A549 (cell line): ENCODE data around the gene SCARF1. TPM values are rescaled to one million over a fixed set of nuclear protein-coding genes. Genes with fewer than 3 reads are reported as not detected.
A peak's percentile ranks its signal among the peaks of the same experiment; 100 is the strongest.

Experiments
- ATAC-seq, 2 experiments: fragments of 200-7000 bp in 1 of 2; fragments of >200 bp in 1 of 2; cut with Nextera tagmentation in 1 of 2; cut with Tn5 transposase in 1 of 2; 3 replicates each; pipeline versions ENCODE4 v1.8.0 to v1.9.1; 2018 to 2020; ENCODE audit warnings: mild to moderate bottlenecking in 1 of 2, moderate library complexity in 1 of 2
- CTCF ChIA-PET: fragments of 300-600 bp; sonication (Branson Sonifier 250); formaldehyde crosslinking; extraction: SDS; loops from one replicate; lab custom pipeline; 2021; ENCODE audit warnings: antibody characterized with exemption, inconsistent platforms; lab: Yijun Ruan, JAX
- POLR2A ChIA-PET: fragments of 350-600 bp; formaldehyde crosslinking; extraction: SDS; loops from one replicate; lab custom pipeline; 2021; ENCODE audit warnings: antibody characterized with exemption, inconsistent platforms; lab: Yijun Ruan, JAX
- DNase-seq, 2 experiments: peaks; one replicate each; pipeline versions ENCODE4 v3.0.0 to v3.0.0-alpha.2; 2011 to 2016; ENCODE audit warnings: low read depth in 1 of 2, low spot score in 1 of 2
- FAIRE-seq: peaks from 2 replicates; lab custom pipeline; 2011; peaks lifted over from hg19 to GRCh38; lab: Jason Lieb, UNC
- H3K27ac ChIP-seq, 2 experiments: fragments of >200 bp; sonication (Bioruptor Twin); formaldehyde crosslinking; 3 replicates each; pipeline ENCODE4 v1.5.1; 2016 to 2017
- H3K4me1 ChIP-seq: fragments of >200 bp; sonication (Bioruptor Twin); formaldehyde crosslinking; 3 replicates; pipeline ENCODE4 v1.6.1; 2016
- H3K4me2 ChIP-seq: fragments of >200 bp; sonication (Bioruptor Twin); formaldehyde crosslinking; 3 replicates; pipeline ENCODE4 v1.6.1; 2016
- H3K4me3 ChIP-seq: fragments of >200 bp; sonication (Bioruptor Twin); formaldehyde crosslinking; 3 replicates; pipeline ENCODE4 v1.5.1; 2016
- H3K9me3 ChIP-seq: fragments of >200 bp; sonication (Bioruptor Twin); formaldehyde crosslinking; 3 replicates; pipeline ENCODE4 v1.6.1; 2016
- BCL3 ChIP-seq: fragments of >200 bp; sonication (Bioruptor Twin); formaldehyde crosslinking; IDR thresholded peaks from 3 replicates; pipeline ENCODE4 v1.6.1; 2016
- CBX8 ChIP-seq: fragments of 200-600 bp; sonication (generic); IDR thresholded peaks from 2 replicates; pipeline ENCODE4 v1.6.1; 2016
- CEBPB ChIP-seq, 2 experiments: fragments of >200 bp in 1 of 2; sonication (Bioruptor Twin) in 1 of 2; formaldehyde crosslinking in 1 of 2; IDR thresholded peaks; 2 replicates each; pipeline ENCODE4 v1.6.1; 2012 to 2016
- CTCF ChIP-seq: fragments of >200 bp; sonication (Bioruptor Twin); formaldehyde crosslinking; IDR thresholded peaks from 3 replicates; pipeline ENCODE4 v1.5.1; 2016
- E2F6 ChIP-seq: IDR thresholded peaks from 2 replicates; pipeline ENCODE4 v1.6.1; 2012; ENCODE audit warnings: low read depth, borderline replicate concordance
- GATA3 ChIP-seq: IDR thresholded peaks from 2 replicates; pipeline ENCODE4 v1.6.1; 2012; ENCODE audit warnings: borderline replicate concordance
- HMGXB4 ChIP-seq: fragments of 250-450 bp; sonication (Bioruptor Pico); IDR thresholded peaks from 2 replicates; pipeline ENCODE4 v1.5.0; 2021; ENCODE audit warnings: mild to moderate bottlenecking, moderate library complexity, borderline replicate concordance
- HOXB13 ChIP-seq: fragments of 250-450 bp; sonication (Bioruptor Pico); IDR thresholded peaks from 2 replicates; pipeline ENCODE4 v1.5.0; 2020; ENCODE audit warnings: low read depth, mild to moderate bottlenecking, moderate library complexity
- HOXB5 ChIP-seq: fragments of 250-450 bp; sonication (Bioruptor Pico); IDR thresholded peaks from 2 replicates; pipeline ENCODE4 v1.5.0; 2020; ENCODE audit warnings: mild to moderate bottlenecking, moderate library complexity
- JUN ChIP-seq, 2 experiments: fragments of >200 bp; sonication (Bioruptor Twin); formaldehyde crosslinking; IDR thresholded peaks; 2 replicates in 1 of 2; 3 replicates in 1 of 2; pipeline ENCODE4 v1.6.1; 2016 to 2017
- MAX ChIP-seq: IDR thresholded peaks from 2 replicates; pipeline ENCODE4 v1.6.1; 2012
- NFE2L2 ChIP-seq: fragments of 150-350 bp; conservative IDR thresholded peaks from 2 replicates; pipeline ENCODE4 v1.6.1; 2014; ENCODE audit warnings: low read length
- PHF8 ChIP-seq: fragments of 200-600 bp; sonication (generic); IDR thresholded peaks from 2 replicates; pipeline ENCODE4 v1.6.1; 2016; ENCODE audit warnings: low read depth, mild to moderate bottlenecking, antibody characterized with exemption, moderate library complexity, borderline replicate concordance
- POLR2A ChIP-seq: IDR thresholded peaks from 2 replicates; pipeline ENCODE4 v1.6.1; 2012; ENCODE audit warnings: mild to moderate bottlenecking, low read length
- RCOR1 ChIP-seq: fragments of 150-350 bp; IDR thresholded peaks from 2 replicates; pipeline ENCODE4 v1.6.1; 2014; ENCODE audit warnings: antibody characterized with exemption, low read length, low read depth
- TFCP2L1 ChIP-seq: fragments of 250-450 bp; sonication (Bioruptor Pico); IDR thresholded peaks from 2 replicates; pipeline ENCODE4 v1.5.0; 2021; ENCODE audit warnings: mild to moderate bottlenecking
- TP53 ChIP-seq: fragments of 250-450 bp; sonication (Bioruptor Pico); IDR thresholded peaks from 2 replicates; pipeline ENCODE4 v1.5.0; 2021; ENCODE audit warnings: mild to moderate bottlenecking, moderate library complexity
- ZFP36 ChIP-seq: fragments of 450-650 bp; IDR thresholded peaks from 2 replicates; pipeline ENCODE4 v1.6.1; 2014; ENCODE audit warnings: borderline replicate concordance; ENCODE audit not compliant: partially characterized antibody
- WGBS: methylation state at CpG from one replicate; pipeline ENCODE4 v1.1.6; 2017; ENCODE audit errors: missing lambda C conversion rate; 5-methylcytosine and 5-hydroxymethylcytosine counted together
- polyA plus RNA-seq, 4 experiments: library from polyadenylated mRNA; depleted of rRNA in 3 of 4; stranded (reverse); fragments of >200 nt; fragmentation: RNase III in 1 of 4; extraction: RNeasy Plus Mini Kit Qiagen cat#74134 plus additional on column Dnase treatment in 1 of 4; gene quantifications; 2 replicates in 3 of 4; 3 replicates in 1 of 4; pipeline ENCODE4 v1.2.3, GENCODE V29; 2011 to 2017

SCARF1 gene
- polyA plus RNA-seq, 2 of the 4 experiments (the other 2 are of a cell fraction) = 0.09 to 0.30 TPM

GRCh38 chr17:1627982-1628855 is 17.3 kb downstream of the SCARF1 start, which contains the start of gene SLC43A2:
Gene SLC43A2 (minus strand): TSS chr17:1628834. CDS start chr17:1627874, 960 bp downstream.
- POLR2A ChIA-PET = interaction anchor here (0.5 to 3.4 kb wide), 16 partner anchors 10 to 561 kb away, joined by 3 to 49 read pairs (median 4); partner anchors contain the start of genes INPP5K, PITPNA and RILP
- FAIRE-seq (peak; percentile 67), ATAC-seq (peak; percentile 75 to 90)
- CTCF ChIA-PET = interaction anchor here (0.7 to 14.7 kb wide), 13 partner anchors 10 to 122 kb away, joined by 3 to 497 read pairs (median 17); partner anchors contain the start of genes INPP5K, PITPNA, RILP and SCARF1
- H3K9me3 ChIP-seq = no peaks in the 10 kb centered on the region
- TF ChIP-seq BCL3 = no peak
- peak; percentile 94 for TF ChIP-seq E2F6
- TF ChIP-seq PHF8 = no peak
- peak; percentile 69; the same call in 1 of the 2 replicates for TF ChIP-seq HOXB5 (CRISPR knock-in tag)
- TF ChIP-seq GATA3 = no peak
- TF ChIP-seq TFCP2L1 (CRISPR knock-in tag) = 0 out of 2 replicates have a peak, but pooled peaks have one; percentile 67
- TF ChIP-seq JUN (IDR thresholded peaks at IDR 0.05) = 0 out of 5 replicates have a peak, but pooled peaks of 1 of the 2 experiments have one; percentile 4
- TF ChIP-seq TP53 (CRISPR knock-in tag) = peak; percentile 68; the same call in 1 of the 2 replicates
- TF ChIP-seq MAX = peak; percentile 94
- TF ChIP-seq HMGXB4 = 0 out of 2 replicates have a peak, but pooled peaks have one; percentile 41
- peak; percentile 50 for TF ChIP-seq POLR2A
- TF ChIP-seq, all 56 proteins: peak for 8
- peak; percentile 88 to 98 for DNase-seq
- H3K4me2 ChIP-seq = peak within 1 kb of the TSS; percentile 95
- H3K27ac ChIP-seq = peak within 1 kb of the TSS; percentile 80 to 88
- WGBS = 3% methylated on average over 67 of the region's 95 CpGs
- H3K4me1 ChIP-seq = 0 out of 3 replicates have a peak, but pooled peaks cover 4% of the 10 kb centered on the region
- peak within 1 kb of the TSS; percentile 71 for H3K4me3 ChIP-seq

GRCh38 chr17:1627182-1627981 is 18.1 kb downstream of the SCARF1 start:
- FAIRE-seq (no peak), DNase-seq (no peak), ATAC-seq (peak in 1 of 2 experiments; percentile 0; a peak in 2 of 6 replicates)
- H3K4me3 ChIP-seq = peak overlapping the region; percentile 71
- POLR2A ChIA-PET = interaction anchor here (0.5 to 3.4 kb wide), 12 partner anchors 9 to 562 kb away, joined by 3 to 49 read pairs (median 9); partner anchors contain the start of genes INPP5K, PITPNA and RILP
- CTCF ChIA-PET = interaction anchor here (0.7 to 18.3 kb wide), 10 partner anchors 9 to 57 kb away, joined by 3 to 497 read pairs (median 58); partner anchors contain the start of genes PITPNA, RILP and SCARF1
- no peaks in the 10 kb centered on the region for H3K9me3 ChIP-seq
- H3K27ac ChIP-seq = peak overlapping the region; percentile 80 to 88; a peak in 5 of 6 replicates
- peak overlapping the region; percentile 95 for H3K4me2 ChIP-seq
- 60% methylated on average over 21 of the region's 39 CpGs for WGBS
- H3K4me1 ChIP-seq = 0 out of 3 replicates have a peak, but pooled peaks cover 4% of the 10 kb centered on the region
- TF ChIP-seq CEBPB (IDR thresholded peaks at IDR 0.05) (peak; percentile 68 to 76; a peak in 3 of 4 replicates), MAX (no peak)

GRCh38 chr17:1626333-1626732 is 19.2 kb downstream of the SCARF1 start:
- no peak for DNase-seq
- ChIA-PET CTCF (interaction anchor here (0.8 to 18.3 kb wide), 8 partner anchors 8 to 399 kb away, joined by 3 to 263 read pairs (median 4); partner anchors contain the start of gene RILP), POLR2A (no interaction called here)
- FAIRE-seq = no peak
- WGBS = 68% methylated on average over 3 of the region's 3 CpGs
- H3K27ac ChIP-seq = no peak overlapping the region
- no peak overlapping the region for H3K4me3 ChIP-seq
- no peak overlapping the region for H3K4me2 ChIP-seq
- no peak for ATAC-seq
- 0 out of 3 replicates have a peak, but pooled peaks cover 4% of the 10 kb centered on the region for H3K4me1 ChIP-seq
- no peaks in the 10 kb centered on the region for H3K9me3 ChIP-seq
- TF ChIP-seq CBX8 = no peak
- no peak for TF ChIP-seq RCOR1
- TF ChIP-seq MAX = no peak
- no peak for TF ChIP-seq HMGXB4
- TF ChIP-seq HOXB13 (CRISPR knock-in tag) = no peak
- no peak for TF ChIP-seq POLR2A
- no peak for TF ChIP-seq CTCF
- no peak for TF ChIP-seq ZFP36
- TF ChIP-seq CEBPB (IDR thresholded peaks at IDR 0.05) = no peak
- no peak for TF ChIP-seq NFE2L2
